GM21526 (cell line): ENCODE results near the gene TNFAIP1.

Experiments used
- ATAC-seq: cut with Tn5 transposase; IDR thresholded peaks from one replicate; pipeline ENCODE4 v1.9.1; 2021; ENCODE audit warnings: moderate library complexity; ENCODE audit not compliant: unreplicated experiment, low FRiP score

The TNFAIP1 gene

DNA sequence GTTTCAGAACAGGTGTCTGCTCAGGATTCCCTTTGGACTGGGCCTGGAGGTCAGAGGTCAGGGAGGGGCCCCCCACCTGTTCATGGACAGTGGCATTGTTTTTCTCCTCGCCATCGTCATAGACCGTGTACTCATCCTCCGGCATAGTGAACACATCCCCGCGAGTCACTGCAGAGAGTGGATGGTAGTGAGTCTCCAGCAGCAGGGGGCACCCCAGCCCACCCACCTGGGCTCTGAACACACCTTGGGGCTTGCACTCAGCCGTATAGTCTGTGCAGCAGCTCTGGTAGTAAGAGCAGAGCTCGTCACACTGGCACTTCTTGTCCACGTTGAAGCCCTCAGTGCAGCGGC, 34.1 kb downstream of the TNFAIP1 start:
- ATAC-seq: no peak

DNA sequence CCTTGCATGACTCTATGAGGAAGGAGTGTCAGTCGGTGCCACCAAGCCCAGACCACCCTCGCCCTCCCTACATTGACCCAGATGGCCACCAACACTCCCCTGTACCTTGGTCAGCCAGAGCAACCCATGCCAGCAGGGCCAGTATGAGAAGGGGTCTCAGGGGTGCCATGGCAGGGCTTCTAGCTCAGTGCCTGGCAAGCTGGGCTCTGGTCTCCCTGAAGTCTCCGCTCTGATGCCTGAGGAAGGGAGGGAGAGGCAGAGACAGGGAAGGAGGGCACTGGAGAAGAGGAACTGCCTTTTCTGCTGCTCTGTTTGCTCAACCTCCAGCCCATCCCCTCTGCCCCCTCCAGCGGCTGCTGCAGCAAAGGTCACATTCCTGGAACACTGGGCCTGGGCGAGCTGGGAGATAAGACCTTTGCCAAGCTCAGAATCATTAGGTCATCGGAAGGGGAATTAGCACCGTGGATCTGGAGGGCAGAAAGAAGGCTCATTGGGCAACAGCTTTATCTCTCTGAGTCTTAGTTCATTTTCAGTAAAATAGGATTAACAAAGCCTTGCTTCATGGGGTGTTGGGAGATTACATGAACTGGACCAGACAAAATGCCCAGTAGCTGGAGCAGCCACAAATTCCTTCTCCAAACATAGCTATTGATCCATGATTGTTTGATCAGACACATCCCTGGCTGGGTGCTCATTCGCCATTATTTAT, 34.6 kb downstream of the TNFAIP1 start, which contains the start of gene VTN:
TSS of gene VTN (minus strand) at position 273 of the 709 bp plus-strand sequence. CDS start at position 169, 104 bp downstream.
- ATAC-seq: no peak

GRCh38 chr17:28370744-28371103, 35.2 kb downstream of the TNFAIP1 start:
- ATAC-seq: no peak

DNA sequence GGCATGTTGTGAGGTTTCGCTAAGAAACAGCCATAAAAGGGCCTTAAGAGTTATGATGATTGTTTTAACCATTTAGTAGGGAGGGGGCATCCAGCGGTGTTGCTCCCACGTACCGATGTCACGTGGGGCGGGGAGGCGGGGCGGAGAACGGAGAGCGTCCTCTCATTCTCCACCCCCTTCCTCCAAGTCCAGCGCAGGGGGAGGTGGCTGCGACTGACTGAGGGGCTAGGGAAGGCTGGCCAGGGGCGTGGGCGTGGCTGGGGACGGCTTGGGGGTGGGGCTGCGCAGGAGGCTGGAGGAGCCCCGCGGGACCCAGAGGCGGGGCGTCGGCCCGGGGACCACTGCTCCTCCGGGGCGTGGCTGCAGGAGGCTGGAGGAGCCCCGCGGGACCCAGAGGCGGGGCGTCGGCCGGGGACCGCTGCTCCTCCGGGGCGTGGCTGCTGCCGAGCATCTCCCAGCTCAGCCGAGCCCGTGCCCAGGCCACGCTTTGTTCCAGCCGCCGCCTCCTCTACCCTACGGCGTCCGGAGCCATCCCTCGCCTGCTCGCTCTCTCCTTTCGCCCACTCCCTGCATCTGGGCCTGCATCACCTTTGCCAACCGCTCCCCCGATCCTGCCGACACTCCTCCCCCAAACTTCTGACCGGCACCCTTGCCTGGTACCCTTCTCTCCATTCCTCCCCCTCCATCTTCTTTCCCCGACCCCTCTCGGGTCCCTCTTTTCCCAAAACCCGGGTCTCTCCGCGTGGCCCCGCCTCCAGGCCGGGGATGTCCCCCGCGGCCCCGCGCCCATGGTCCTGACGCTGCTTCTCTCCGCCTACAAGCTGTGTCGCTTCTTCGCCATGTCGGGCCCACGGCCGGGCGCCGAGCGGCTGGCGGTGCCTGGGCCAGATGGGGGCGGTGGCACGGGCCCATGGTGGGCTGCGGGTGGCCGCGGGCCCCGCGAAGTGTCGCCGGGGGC, 36.0 kb downstream of the TNFAIP1 start, which contains the start of gene SARM1:
TSS of gene SARM1 (plus strand) at position 450 of the 958 bp plus-strand sequence. CDS start at position 789, 339 bp downstream.
- peak; percentile 63 for ATAC-seq

GRCh38 chr17:28372203-28372944, 36.8 kb downstream of the TNFAIP1 start:
- ATAC-seq: peak; percentile 15

- no peak for ATAC-seq
These were observed 37.3 kb downstream of the TNFAIP1 start for GRCh38 chr17:28372945-28373274.

- ATAC-seq: no peak
These were observed 44.5 kb downstream of the TNFAIP1 start for GRCh38 chr17:28379814-28380801.

- ATAC-seq: no peak
These were observed 45.7 kb downstream of the TNFAIP1 start for GRCh38 chr17:28381141-28381825.

DNA sequence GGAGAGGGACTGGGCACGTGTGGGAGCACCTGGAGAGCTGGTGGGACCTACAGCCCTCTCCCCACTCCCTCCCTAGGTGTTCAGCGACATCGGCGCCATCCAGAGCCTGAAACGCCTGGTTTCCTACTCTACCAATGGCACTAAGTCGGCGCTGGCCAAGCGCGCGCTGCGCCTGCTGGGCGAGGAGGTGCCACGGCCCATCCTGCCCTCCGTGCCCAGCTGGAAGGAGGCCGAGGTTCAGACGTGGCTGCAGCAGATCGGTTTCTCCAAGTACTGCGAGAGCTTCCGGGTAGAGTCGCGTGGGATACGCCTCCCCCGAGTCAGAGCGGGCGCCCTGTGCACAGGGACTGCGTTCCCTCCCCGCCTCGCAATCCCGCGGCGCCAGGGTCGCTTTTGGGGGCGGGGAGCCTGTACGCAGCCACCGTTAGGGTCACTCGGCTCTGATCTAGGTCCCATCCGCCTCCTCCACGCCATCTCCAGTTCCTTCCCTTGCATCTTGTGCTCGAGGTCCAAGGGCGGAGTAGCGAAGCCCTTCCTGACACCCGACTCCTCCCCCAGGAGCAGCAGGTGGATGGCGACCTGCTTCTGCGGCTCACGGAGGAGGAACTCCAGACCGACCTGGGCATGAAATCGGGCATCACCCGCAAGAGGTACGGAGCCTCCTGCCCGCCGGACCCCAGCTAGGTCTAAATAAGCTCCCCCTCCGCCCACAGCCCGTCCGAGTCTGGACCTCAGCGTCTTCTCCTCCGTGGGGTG, 48.9 kb downstream of the TNFAIP1 start:
- ATAC-seq: peak; percentile 51

GRCh38 chr17:28385037-28385400, 49.5 kb downstream of the TNFAIP1 start:
- no peak for ATAC-seq

DNA sequence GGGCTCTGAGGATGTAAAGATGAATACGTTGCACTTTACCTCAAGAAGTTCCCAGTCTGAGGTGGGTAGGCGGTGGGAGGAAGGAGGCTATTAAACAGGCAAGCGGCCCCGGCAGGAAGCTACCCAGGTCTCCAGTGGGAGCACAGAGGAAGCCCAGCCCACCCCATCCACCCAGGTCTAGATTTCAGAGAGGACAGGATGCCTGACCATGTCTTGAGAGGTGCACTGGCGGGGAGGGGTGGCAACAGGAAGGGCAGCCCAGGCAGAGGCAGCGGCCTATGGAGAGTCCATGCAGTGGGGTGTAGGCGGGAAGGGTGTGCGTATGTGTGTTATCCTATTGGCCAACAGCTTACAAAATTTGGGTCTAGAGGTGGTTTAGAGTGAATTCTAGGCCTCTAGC, 49.8 kb downstream of the TNFAIP1 start:
- no peak for ATAC-seq

GRCh38 chr17:28386391-28386790, 50.8 kb downstream of the TNFAIP1 start:
- no peak for ATAC-seq

GRCh38 chr17:28388106-28388505, 52.5 kb downstream of the TNFAIP1 start:
- ATAC-seq: no peak

GRCh38 chr17:28390141-28390540, 54.6 kb downstream of the TNFAIP1 start:
- ATAC-seq: no peak

DNA sequence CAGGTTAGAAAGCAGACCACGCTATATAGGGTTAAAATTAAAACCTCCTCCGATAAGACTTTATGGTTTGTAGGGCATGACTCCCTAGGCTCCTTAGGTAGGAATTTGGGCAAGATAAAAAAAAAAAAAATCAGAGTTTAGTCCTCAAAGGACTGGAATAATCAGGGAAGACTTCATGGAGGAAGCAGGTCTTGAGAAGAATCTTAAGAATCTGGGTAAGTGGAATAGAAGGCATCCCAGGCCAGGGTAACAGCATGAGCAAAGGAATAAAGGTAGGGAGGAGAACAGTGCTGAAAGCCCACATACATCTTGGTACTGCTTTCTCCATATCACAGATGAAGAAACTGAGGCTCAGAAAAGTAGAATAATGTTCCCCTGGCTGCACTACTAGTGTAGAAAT, 55.0 kb downstream of the TNFAIP1 start:
- no peak for ATAC-seq

DNA sequence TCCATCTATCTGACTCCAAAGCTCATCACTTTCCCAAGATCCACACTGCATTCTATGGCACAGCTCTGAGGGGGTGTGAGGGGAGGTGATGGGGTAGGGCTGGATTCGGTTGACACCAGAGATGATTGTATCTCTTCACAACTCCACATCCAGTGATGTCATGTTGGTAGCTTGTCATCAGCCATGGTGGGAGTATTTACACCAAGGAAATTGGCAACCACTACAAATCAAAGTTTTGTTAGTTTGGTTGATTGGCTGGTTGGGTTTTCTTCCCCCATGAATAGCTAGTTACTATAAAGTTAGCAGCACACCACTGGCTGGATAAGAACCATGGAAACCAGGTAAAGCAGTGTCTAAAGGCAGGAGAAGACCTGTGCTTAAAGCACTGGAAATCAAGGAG, 55.4 kb downstream of the TNFAIP1 start:
- no peak for ATAC-seq

- ATAC-seq: no peak
These were observed 55.8 kb downstream of the TNFAIP1 start for GRCh38 chr17:28391401-28391800.

- no peak for ATAC-seq
These were observed 56.9 kb downstream of the TNFAIP1 start for GRCh38 chr17:28392491-28392890.
